ENCODE measurements around the gene SMARCC2.

- TF ChIP-seq EP300 (IDR thresholded peaks at IDR 0.05) (no peak), CTCF (IDR thresholded peaks at IDR 0.05) (no peak), POLR2A (IDR thresholded peaks at IDR 0.05) (no peak)
Observed at GRCh38 chr12:56219840-56220239, 30.6 kb upstream of the SMARCC2 start.

All from stomach (tissue), 4 donors.